Spleen (tissue), 11 donors: ENCODE data around the gene GGA2. TPM values are rescaled to one million over a fixed set of nuclear protein-coding genes. Genes with fewer than 3 reads are reported as not detected.

Experiments used
- DNase-seq: peaks from one replicate; pipeline ENCODE4 v3.0.0-alpha.2; 2020
- H3K27ac ChIP-seq, 8 donors: fragments of 200-600 bp; sonication (generic) in 7 of 8; 1 replicate in 4 of 8; 2 replicates in 4 of 8; pipeline versions ENCODE4 v1.5.0 to v1.8.0; 2016 to 2021; ENCODE audit warnings: inconsistent platforms in 4 of 8, mild to moderate bottlenecking in 4 of 8, moderate library complexity in 1 of 8
- H3K27me3 ChIP-seq, 7 donors: fragments of 200-600 bp; sonication (generic) in 6 of 7; replicated peaks in 1 of 7; 1 replicate in 4 of 7; 2 replicates in 3 of 7; pipeline versions ENCODE4 v1.5.0 to v1.8.0; 2016 to 2021; ENCODE audit warnings: inconsistent platforms in 3 of 7, mild to moderate bottlenecking in 1 of 7
- H3K36me3 ChIP-seq, 6 donors: fragments of 200-600 bp; sonication (generic) in 5 of 6; 1 replicate in 4 of 6; 2 replicates in 2 of 6; pipeline versions ENCODE4 v1.5.0 to v1.8.0; 2016 to 2021; ENCODE audit warnings: inconsistent platforms in 2 of 6
- H3K4me1 ChIP-seq, 6 donors: fragments of 200-600 bp; sonication (generic) in 5 of 6; 1 replicate in 3 of 6; 2 replicates in 3 of 6; pipeline versions ENCODE4 v1.5.0 to v1.8.0; 2016 to 2021; ENCODE audit warnings: inconsistent platforms in 3 of 6
- H3K4me3 ChIP-seq, 8 donors: fragments of 200-600 bp; sonication (generic) in 7 of 8; 1 replicate in 4 of 8; 2 replicates in 4 of 8; pipeline versions ENCODE4 v1.5.0 to v1.8.0; 2016 to 2021; ENCODE audit warnings: inconsistent platforms in 4 of 8, mild to moderate bottlenecking in 4 of 8, moderate library complexity in 2 of 8
- H3K9me3 ChIP-seq, 8 donors: fragments of 200-600 bp; sonication (generic) in 7 of 8; 1 replicate in 4 of 8; 2 replicates in 4 of 8; pipeline versions ENCODE4 v1.5.0 to v1.8.0; 2016 to 2021; ENCODE audit warnings: inconsistent platforms in 4 of 8
- CTCF ChIP-seq, 11 experiments: fragments of 200-600 bp in 7 of 11; fragments of 450-650 bp in 4 of 11; sonication (generic) in 4 of 11; IDR thresholded peaks in 8 of 11; conservative IDR thresholded peaks in 3 of 11; 1 replicate in 7 of 11; 2 replicates in 4 of 11; pipeline versions ENCODE4 v1.4.0 to v1.8.0; 2016 to 2021; ENCODE audit warnings: antibody characterized with exemption in 11 of 11, inconsistent platforms in 4 of 11, mild to moderate bottlenecking in 1 of 11
- POLR2A ChIP-seq, 3 donors: fragments of 450-650 bp; IDR thresholded peaks; one replicate each; pipeline ENCODE4 v1.5.1; 2017; ENCODE audit warnings: antibody characterized with exemption in 3 of 3, mild to moderate bottlenecking in 1 of 3
- POLR2AphosphoS5 ChIP-seq, 3 donors: sonication (generic); formaldehyde crosslinking; IDR thresholded peaks; one replicate each; pipeline ENCODE4 v1.5.1; 2017; ENCODE audit warnings: antibody characterized with exemption in 3 of 3
- WGBS, 5 donors: extraction: QIAGEN DNeasy Blood & Tissue Kit in 3 of 5; methylation state at CpG; one replicate each; pipeline versions ENCODE4 v1.1.5 to v1.1.7; 2013 to 2018; 5-methylcytosine and 5-hydroxymethylcytosine counted together
- intact Hi-C: fragments of 100-400 bp; cut with DNase I; formaldehyde crosslinking; loops from one replicate; pipeline ENCODE4 v1.15.0; 2023; ENCODE audit warnings: low total_unique reads
- polyA plus RNA-seq, 3 donors: library from polyadenylated mRNA; stranded (reverse); fragments of 200-250 nt; gene quantifications; one replicate each; pipeline ENCODE4 v1.2.1, GENCODE V29; 2013
- total RNA-seq, 7 donors: library from RNA; depleted of rRNA in 3 of 7; stranded (reverse); fragments of >200 nt in 3 of 7; fragmentation: NEBNext Ultra II Directional in 4 of 7; extraction: Animal tissue kit (Norgen Biotek cat#: 25700) in 4 of 7; gene quantifications; one replicate each; pipeline versions ENCODE4 v1.1.0 to v1.2.1, GENCODE V29; 2016 to 2021
- donor health status: healthy with polysubstance abuse.
- donor health status: DM: no; HTN: no; CAD: no; lungs with moderate emphysema.
- donor health status: DM: no; HTN: no; CAD: no.
- donor health status: Bipolar disorder and iron deficiency.
- donor health status: healthy.
- donor health status: DM: no; HTN: no; CAD: no.
- donor health status: DM: yes; HTN: yes; CAD: no.

The GGA2 gene
- total and polyA plus RNA-seq, 10 donors, result 49.4 to 179 (median 141) TPM

- WGBS, 5 donors, result 75 to 87% (median 81%) methylated on average over 9 of the region's 9 CpGs
- Histone ChIP-seq H3K27me3 (no peaks in the 10 kb centered on the region), H3K27ac (peak overlapping the region in 7 of 8 donors; percentile 11 to 96 (median 96)), H3K9me3 (no peaks in the 10 kb centered on the region), H3K36me3 (peaks cover 0 to 24% (median 0%) of the 10 kb centered on the region in 6 donors), H3K4me1 (peaks cover 63 to 97% (median 91%) of the 10 kb centered on the region in 6 donors), H3K4me3 (peak overlapping the region in 4 of 8 donors; percentile 7 to 99 (median 16))
- no peak for TF ChIP-seq CTCF (IDR thresholded peaks at IDR 0.05 in 8 of 11, conservative IDR thresholded peaks at IDR 0.05 in 3 of 11)
- TF ChIP-seq POLR2A (IDR thresholded peaks at IDR 0.05), result no peak
- no peak for TF ChIP-seq POLR2AphosphoS5 (IDR thresholded peaks at IDR 0.05)
- DNase-seq, result no peak
- intact Hi-C loops, result loop anchor here (10.0 kb wide), 2 partner anchors 50 to 90 kb away; partner anchors contain the start of genes EARS2, NDUFAB1 and UBFD1
These were observed 5.1 kb downstream of the GGA2 start for GRCh38 chr16:23505180-23505665.

- H3K36me3 ChIP-seq, result peaks cover 0 to 30% (median 0%) of the 10 kb centered on the region in 6 donors
- intact Hi-C loops, result loop anchor here (10.0 kb wide), 2 partner anchors 50 to 90 kb away; partner anchors contain the start of genes EARS2, NDUFAB1 and UBFD1
- no peak for TF ChIP-seq POLR2A (IDR thresholded peaks at IDR 0.05)
- TF ChIP-seq POLR2AphosphoS5 (IDR thresholded peaks at IDR 0.05), result peak; percentile 49 to 69 (median 63)
- WGBS, 5 donors, result 43 to 56% (median 46%) methylated on average over 9 to 13 of the region's 13 CpGs
- peak overlapping the region; percentile 11 to 96 (median 68) for H3K27ac ChIP-seq
- no peaks in the 10 kb centered on the region for H3K9me3 ChIP-seq
- peak overlapping the region in 2 of 8 donors; percentile 21 to 99 for H3K4me3 ChIP-seq
- H3K27me3 ChIP-seq, result no peaks in the 10 kb centered on the region
- DNase-seq, result peak; percentile 86
- H3K4me1 ChIP-seq, result peaks cover 69 to 100% (median 97%) of the 10 kb centered on the region in 6 donors
These were observed 5.7 kb downstream of the GGA2 start for GRCh38 chr16:23504453-23505179.

GRCh38 chr16:23504076-23504452 is 6.2 kb downstream of the GGA2 start:
- Histone ChIP-seq H3K9me3 (no peaks in the 10 kb centered on the region), H3K4me3 (no peak overlapping the region), H3K27ac (peak overlapping the region in 6 of 8 donors; percentile 27 to 96 (median 96)), H3K4me1 (peaks cover 69 to 100% (median 98%) of the 10 kb centered on the region in 6 donors), H3K36me3 (peaks cover 0 to 33% (median 0%) of the 10 kb centered on the region in 6 donors), H3K27me3 (no peaks in the 10 kb centered on the region)
- no peak for DNase-seq
- intact Hi-C loops, result loop anchor here (10.0 kb wide), 2 partner anchors 51 to 91 kb away; partner anchors contain the start of genes EARS2, NDUFAB1 and UBFD1
- TF ChIP-seq CTCF (IDR thresholded peaks at IDR 0.05 in 8 of 11, conservative IDR thresholded peaks at IDR 0.05 in 3 of 11), result no peak
- no peak for TF ChIP-seq POLR2AphosphoS5 (IDR thresholded peaks at IDR 0.05)
- no peak for TF ChIP-seq POLR2A (IDR thresholded peaks at IDR 0.05)
- WGBS, 5 donors, result 65 to 81% (median 76%) methylated on average over 4 to 5 of the region's 5 CpGs

GRCh38 chr16:23502466-23502865 is 7.8 kb downstream of the GGA2 start:
- H3K36me3 ChIP-seq, result peaks cover 0 to 33% (median 0%) of the 10 kb centered on the region in 6 donors
- no peaks in the 10 kb centered on the region for H3K9me3 ChIP-seq
- H3K4me1 ChIP-seq, result peaks cover 65 to 100% (median 95%) of the 10 kb centered on the region in 6 donors
- 43 to 62% (median 50%) methylated on average over 2 of the region's 2 CpGs for WGBS, 5 donors
- TF ChIP-seq POLR2A (IDR thresholded peaks at IDR 0.05) (no peak), POLR2AphosphoS5 (IDR thresholded peaks at IDR 0.05) (no peak), CTCF (IDR thresholded peaks at IDR 0.05 in 8 of 11, conservative IDR thresholded peaks at IDR 0.05 in 3 of 11) (no peak)
- intact Hi-C loops, result loop anchor here (10.0 kb wide), 2 partner anchors 52 to 92 kb away; partner anchors contain the start of genes EARS2, NDUFAB1 and UBFD1
- H3K27me3 ChIP-seq, result no peaks in the 10 kb centered on the region
- H3K27ac ChIP-seq, result peak overlapping the region in 2 of 8 donors; percentile 2 to 13
- no peak for DNase-seq
- no peak overlapping the region for H3K4me3 ChIP-seq
